Chondrocyte (in vitro differentiated cells): ENCODE measurements around the gene C15orf39. TPM values are rescaled to one million over a fixed set of nuclear protein-coding genes. Genes with fewer than 3 reads are reported as not detected.

ENCODE experiments used
- DNase-seq: peaks from one replicate; pipeline ENCODE4 v3.0.0; 2021; ENCODE audit warnings: mixed read lengths, low spot score
- H3K27ac Mint-ChIP-seq: one replicate; pipeline ENCODE4 v1.8.0; 2021; ENCODE audit warnings: mild to moderate bottlenecking, moderate library complexity, mixed read lengths; ENCODE audit not compliant: unreplicated experiment
- H3K27me3 Mint-ChIP-seq: 2 replicates; pipeline ENCODE4 v1.8.0; 2021; ENCODE audit warnings: low read depth, mixed read lengths
- H3K36me3 Mint-ChIP-seq: 2 replicates; pipeline ENCODE4 v1.8.0; 2021; ENCODE audit warnings: low read depth, mixed read lengths
- H3K4me1 Mint-ChIP-seq: 2 replicates; pipeline ENCODE4 v1.8.0; 2021; ENCODE audit warnings: low read depth, mild to moderate bottlenecking, mixed read lengths
- H3K4me3 Mint-ChIP-seq: one replicate; pipeline ENCODE4 v1.8.0; 2021; ENCODE audit warnings: mild to moderate bottlenecking, moderate library complexity, mixed read lengths; ENCODE audit not compliant: unreplicated experiment
- H3K9me3 Mint-ChIP-seq: 2 replicates; pipeline ENCODE4 v1.8.0; 2021; ENCODE audit warnings: low read depth, mixed read lengths
- total RNA-seq: library from RNA; stranded (reverse); gene quantifications from 3 replicates; pipeline ENCODE4 v1.2.1, GENCODE V29; 2021
- TF ChIP-seq, protein P1 (sequence below): fragments of 200-600 bp; sonication (generic); IDR thresholded peaks from 2 replicates; pipeline ENCODE4 v1.5.0; 2021; ENCODE audit warnings: antibody characterized with exemption, mild to moderate bottlenecking, moderate library complexity

The C15orf39 gene
- total RNA-seq, 1 donor from 2014 or later = 33.4 TPM

GRCh38 chr15:75230016-75230343, 28.3 kb downstream of the C15orf39 start:
- Mint-ChIP-seq H3K27ac (no peak overlapping the region), H3K4me1 (no peaks in the 10 kb centered on the region), H3K9me3 (no peaks in the 10 kb centered on the region), H3K27me3 (peaks cover 26% of the 10 kb centered on the region), H3K36me3 (no peaks in the 10 kb centered on the region), H3K4me3 (no peak overlapping the region)
- DNase-seq = no peak
- TF ChIP-seq, protein P1, sequence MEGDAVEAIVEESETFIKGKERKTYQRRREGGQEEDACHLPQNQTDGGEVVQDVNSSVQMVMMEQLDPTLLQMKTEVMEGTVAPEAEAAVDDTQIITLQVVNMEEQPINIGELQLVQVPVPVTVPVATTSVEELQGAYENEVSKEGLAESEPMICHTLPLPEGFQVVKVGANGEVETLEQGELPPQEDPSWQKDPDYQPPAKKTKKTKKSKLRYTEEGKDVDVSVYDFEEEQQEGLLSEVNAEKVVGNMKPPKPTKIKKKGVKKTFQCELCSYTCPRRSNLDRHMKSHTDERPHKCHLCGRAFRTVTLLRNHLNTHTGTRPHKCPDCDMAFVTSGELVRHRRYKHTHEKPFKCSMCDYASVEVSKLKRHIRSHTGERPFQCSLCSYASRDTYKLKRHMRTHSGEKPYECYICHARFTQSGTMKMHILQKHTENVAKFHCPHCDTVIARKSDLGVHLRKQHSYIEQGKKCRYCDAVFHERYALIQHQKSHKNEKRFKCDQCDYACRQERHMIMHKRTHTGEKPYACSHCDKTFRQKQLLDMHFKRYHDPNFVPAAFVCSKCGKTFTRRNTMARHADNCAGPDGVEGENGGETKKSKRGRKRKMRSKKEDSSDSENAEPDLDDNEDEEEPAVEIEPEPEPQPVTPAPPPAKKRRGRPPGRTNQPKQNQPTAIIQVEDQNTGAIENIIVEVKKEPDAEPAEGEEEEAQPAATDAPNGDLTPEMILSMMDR = no peak

DNA sequence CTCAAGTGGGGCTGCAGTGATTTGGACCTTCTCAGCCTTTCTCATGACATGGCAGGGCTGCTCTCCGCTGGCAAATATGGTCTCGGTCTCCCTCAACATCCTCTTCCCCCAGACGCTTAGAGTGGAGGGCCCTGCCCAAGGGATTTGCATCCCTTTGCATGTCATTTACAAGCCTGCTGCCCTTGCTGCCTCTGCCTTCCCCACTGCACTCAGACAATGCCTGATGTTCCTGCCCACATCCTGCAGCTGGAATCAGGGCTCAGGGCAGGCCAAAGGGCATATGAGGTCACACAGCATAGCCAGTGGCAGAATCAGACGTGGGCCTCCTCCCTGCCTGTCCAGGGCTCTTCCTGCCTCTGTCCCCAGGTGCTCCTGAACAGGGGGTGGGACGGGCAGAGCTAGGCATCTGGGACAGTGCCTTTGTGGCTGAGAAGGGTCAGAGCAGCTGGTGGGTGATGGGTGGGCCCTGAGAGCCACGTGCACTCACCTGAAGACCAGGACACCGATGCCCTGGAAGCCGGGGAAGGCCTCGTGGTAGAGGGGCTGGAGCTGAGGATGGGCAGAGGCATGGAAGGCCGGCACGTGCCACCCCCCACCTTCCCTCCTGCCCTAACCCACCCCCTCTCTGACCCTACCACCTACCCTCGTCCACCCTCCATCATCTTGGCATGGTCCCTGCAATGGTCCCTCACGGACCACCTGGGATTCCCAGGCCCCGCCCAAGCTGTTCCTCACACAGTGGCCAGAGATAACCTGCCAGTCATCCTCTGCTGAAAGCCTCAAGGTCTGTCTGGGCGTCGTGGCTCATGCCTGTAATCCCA, 29.1 kb downstream of the C15orf39 start:
- peaks cover 26% of the 10 kb centered on the region for H3K27me3 Mint-ChIP-seq
- H3K36me3 Mint-ChIP-seq = no peaks in the 10 kb centered on the region
- H3K4me1 Mint-ChIP-seq = no peaks in the 10 kb centered on the region
- H3K9me3 Mint-ChIP-seq = no peaks in the 10 kb centered on the region
- peak; percentile 54 for DNase-seq
- no peak overlapping the region for H3K27ac Mint-ChIP-seq
- TF ChIP-seq, protein P1 = no peak
- no peak overlapping the region for H3K4me3 Mint-ChIP-seq

GRCh38 chr15:75231836-75232235, 30.2 kb downstream of the C15orf39 start:
- TF ChIP-seq, protein P1 = no peak
- no peaks in the 10 kb centered on the region for H3K4me1 Mint-ChIP-seq
- no peak overlapping the region for H3K27ac Mint-ChIP-seq
- no peaks in the 10 kb centered on the region for H3K9me3 Mint-ChIP-seq
- no peak for DNase-seq
- no peaks in the 10 kb centered on the region for H3K36me3 Mint-ChIP-seq
- no peak overlapping the region for H3K4me3 Mint-ChIP-seq
- H3K27me3 Mint-ChIP-seq = peaks cover 26% of the 10 kb centered on the region

DNA sequence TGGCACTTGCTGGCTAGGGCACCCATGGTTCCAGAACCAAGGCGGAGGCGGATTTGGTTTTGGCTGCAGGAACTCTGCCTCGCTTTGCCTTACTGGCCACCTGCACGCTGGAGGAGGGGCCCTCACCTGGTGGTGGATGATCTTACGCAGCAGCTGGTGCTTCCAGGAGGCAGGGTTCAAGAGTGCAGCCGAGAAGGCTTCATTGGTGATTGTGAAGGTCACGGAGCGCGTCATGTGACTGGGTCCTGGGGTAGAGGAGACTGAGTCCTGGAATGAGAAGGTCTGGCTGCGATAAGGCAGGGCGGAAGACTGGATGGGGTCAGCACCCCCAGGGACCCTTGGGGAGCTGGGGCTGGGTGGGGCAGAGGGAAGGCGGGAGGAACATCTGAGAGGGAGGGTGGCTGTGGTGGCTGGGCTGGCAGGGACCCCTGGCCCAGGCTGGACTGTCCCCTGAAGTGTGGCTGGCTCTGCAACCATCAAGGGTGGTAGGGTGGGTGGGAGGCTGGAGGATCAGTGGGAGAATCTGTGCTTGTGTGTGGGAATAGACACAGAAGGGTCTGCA, 30.7 kb downstream of the C15orf39 start:
- DNase-seq = peak; percentile 75
- Mint-ChIP-seq H3K4me1 (no peaks in the 10 kb centered on the region), H3K27me3 (peaks cover 25% of the 10 kb centered on the region)

GRCh38 chr15:75232826-75233503, 31.3 kb downstream of the C15orf39 start:
- Mint-ChIP-seq H3K27me3 (peaks cover 24% of the 10 kb centered on the region), H3K9me3 (no peaks in the 10 kb centered on the region), H3K27ac (no peak overlapping the region), H3K4me1 (no peaks in the 10 kb centered on the region), H3K4me3 (no peak overlapping the region), H3K36me3 (no peaks in the 10 kb centered on the region)
- peak; percentile 61 for DNase-seq
- TF ChIP-seq, protein P1 = no peak

More for the DNA sequence above, 30.7 kb downstream of the C15orf39 start:
- Mint-ChIP-seq H3K27ac (no peak overlapping the region), H3K9me3 (no peaks in the 10 kb centered on the region), H3K36me3 (no peaks in the 10 kb centered on the region), H3K4me3 (no peak overlapping the region)
- TF ChIP-seq, protein P1 = no peak
